ENCODE results near the gene HINT3.
A peak's percentile ranks its signal among the peaks of the same experiment; 100 is the strongest.
"Not testable (repeated sequence)": the region's sequence is repeated elsewhere in the genome, so short reads cannot be mapped to it uniquely, and the experiment has no call there.

Gene HINT3
- total RNA-seq = 22.0 to 40.9 (median 39.3) reads per million in 3 experiments

DNA sequence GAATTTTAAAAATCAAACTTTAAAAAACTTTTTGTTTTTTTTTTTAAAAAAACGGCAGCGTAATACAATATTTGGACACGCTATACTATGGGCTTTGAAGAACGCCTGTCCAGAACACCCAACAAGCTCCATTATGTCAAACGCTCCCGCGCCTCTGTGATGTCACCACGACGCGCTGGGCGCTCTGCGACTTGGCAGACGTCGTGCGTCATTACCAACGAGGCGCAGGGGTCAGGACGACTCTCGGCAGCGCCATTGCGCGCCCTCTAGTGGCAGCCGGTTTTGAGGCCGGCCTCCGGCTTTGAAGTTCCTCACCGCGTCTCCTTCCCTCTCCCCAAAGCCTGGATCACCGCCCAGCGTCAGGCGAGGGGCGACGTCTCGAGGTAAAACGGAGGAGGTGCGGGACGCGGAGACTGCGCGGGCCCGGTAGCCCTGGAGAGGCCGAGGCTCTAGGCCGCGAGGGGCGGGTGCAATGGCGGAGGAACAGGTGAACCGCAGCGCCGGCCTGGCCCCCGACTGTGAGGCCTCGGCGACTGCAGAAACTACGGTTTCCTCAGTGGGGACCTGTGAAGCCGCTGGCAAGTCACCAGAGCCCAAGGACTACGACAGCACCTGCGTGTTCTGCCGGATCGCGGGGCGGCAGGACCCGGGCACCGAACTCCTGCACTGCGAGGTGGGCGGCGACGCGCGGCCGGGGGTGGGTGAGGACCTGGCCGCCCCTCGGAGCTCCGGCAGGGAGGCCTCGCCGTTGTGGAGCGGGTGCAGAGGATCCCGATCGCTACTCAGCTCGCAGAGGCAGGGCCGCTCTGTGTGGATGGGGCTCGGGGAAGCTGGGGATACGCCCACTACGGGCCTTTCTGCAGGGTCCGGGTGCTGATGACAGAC is at the start of gene HINT3:
Gene HINT3 (plus strand): TSS at position 265 of the 885 bp plus-strand sequence. CDS start 208 bp downstream, at position 473.
- peak; percentile 97 for DNase-seq

- no peak for DNase-seq
Measured at GRCh38 chr6:125910527-125910926, 46.0 kb upstream of the HINT3 start.

DNA sequence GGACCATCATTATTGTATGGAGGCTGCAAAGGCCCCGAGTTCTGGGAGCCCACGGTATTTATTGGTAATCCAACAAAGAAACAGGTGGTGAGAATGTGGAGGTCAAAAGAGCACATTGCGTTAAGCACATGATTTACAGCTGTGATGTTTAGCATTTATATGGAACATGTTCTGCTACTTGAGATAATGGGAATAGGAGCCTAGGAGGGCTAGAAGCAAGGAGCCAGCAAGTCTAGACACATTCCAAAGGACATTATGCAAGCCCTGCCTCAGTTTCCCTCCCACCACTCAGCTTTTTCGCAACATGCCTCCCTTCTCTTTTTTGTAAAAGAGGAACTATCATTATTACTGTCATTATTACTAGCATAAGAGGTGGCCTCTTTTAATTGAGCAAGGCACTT is 45.5 kb upstream of the HINT3 start:
- DNase-seq = not testable (repeated sequence)

DNA sequence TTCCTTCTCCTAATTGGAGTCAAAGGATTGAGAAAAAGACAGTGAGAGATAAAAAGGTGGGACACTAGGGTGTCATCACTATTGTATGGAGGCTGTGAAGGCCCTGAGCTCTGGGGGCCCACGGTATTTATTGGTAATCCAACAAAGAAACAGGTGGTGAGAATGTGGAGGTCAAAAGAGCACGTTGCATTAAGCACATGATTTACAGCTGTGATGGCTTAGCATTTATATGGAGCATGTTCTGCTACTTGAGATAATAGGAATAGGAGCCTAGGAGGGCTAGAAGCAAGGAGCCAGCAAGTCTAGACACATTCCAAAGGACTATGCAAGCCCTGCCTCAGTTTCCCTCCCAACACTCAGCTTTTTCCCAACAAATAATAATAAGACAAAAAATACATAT is 44.1 kb upstream of the HINT3 start:
- DNase-seq = not testable (repeated sequence)

DNA sequence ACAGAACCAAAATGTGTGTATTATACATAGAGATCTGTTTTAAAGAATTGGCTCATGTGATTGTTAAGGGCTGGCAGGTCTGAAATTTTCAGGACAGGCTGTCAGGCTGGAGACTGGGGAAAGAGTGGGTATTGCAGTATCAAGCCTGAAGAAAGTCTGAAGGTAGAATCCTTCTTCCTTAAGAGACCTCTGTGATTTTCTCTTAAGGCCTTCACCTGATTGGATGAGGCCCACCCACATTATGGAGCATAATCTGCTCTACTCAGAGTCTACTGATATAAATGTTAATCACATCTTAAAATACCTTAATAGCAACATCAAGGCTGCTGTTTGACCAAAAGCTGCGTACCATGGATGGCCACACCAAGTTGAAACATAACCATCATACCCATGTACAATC is 43.4 kb upstream of the HINT3 start:
- DNase-seq = no peak

DNA sequence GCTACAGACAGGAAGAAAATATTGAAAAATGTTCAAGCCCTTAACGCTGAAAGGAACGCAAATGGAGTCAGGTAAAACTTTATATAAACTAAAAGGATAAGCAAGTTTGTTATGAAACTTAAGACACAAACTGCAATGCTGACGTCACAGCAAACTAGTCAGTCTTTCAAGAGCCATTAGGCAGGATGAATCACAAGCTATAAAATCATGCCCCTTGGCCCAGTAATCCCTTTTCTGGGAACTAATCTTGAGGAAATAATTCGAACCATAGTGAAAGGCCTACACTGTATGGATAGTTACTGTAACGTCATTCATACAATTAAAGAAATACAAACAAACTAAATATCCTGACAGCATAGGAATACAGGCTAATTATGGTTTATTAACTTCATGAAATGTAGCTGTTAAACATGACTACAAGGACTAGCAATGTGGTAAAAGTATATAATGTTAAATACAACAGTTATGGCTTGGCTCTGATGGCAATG is 42.7 kb upstream of the HINT3 start:
- DNase-seq = no peak

- no peak for DNase-seq
Measured at GRCh38 chr6:125918230-125918629, 38.3 kb upstream of the HINT3 start.

DNA sequence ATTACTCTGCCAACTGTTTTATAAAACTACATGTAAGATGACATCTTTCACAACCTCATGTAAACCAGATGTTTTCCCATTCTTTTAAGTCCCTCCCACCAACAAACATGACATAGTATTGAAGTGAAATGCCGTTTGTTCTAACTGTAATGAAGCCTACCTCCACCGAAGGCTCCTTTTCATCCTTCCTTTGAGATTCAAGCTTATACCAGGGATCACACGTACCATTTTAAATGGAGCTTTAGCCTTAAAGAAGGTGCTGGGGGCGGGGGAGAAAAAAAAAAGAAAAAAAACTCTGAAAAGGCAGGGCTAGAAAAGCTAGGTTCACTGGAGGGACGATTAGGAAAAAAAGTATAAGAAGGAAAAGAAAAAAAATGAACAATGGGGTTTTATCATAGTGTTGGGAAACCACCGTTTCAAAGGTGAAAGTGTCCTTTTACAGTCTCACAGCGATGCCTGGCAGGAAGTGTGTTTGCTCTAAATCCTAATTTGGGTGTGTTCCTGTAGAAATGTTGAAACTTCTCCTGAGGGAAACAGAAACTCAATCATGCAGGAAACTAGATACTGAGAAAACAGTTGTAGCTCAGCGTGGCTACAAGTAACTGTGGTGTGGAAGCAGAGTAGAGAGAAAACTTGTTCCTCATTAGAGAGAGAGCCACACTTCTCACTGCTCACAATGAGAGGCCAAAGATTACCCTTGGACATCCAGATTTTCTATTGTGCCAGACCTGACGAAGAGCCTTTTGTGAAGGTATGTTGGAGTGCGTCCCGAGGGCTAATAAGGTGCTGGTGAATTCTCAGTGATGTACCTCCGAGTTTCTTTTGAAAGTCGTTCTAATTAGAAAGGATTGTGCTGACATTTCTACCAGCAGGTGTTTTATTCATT is 37.6 kb upstream of the HINT3 start:
- DNase-seq = peak; percentile 75

GRCh38 chr6:125919618-125920017 is 37.0 kb upstream of the HINT3 start:
- DNase-seq = no peak

DNA sequence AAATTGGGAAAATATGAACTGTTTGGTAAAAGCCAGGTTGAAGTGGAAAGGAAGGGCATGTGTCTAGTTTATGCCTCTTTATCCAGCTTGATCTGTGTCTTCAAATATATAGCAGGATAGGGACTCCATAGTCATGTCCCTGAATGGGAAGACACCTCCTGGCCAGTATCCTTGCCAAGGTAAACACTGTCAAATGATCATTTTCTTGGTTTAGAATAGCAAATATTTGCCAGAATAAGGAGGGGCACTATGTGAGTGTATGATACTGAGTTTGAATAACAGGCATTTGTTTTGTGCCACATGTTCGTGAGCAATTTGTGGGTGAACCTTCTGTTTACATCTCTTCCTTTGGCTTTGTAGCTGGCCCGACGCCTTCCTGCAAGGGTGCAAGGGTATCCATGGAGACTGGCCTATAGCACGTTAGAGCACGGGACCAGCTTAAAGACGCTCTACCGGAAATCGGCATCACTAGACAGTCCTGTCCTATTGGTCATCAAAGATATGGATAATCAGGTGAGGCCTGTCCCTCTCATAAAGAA is 34.2 kb upstream of the HINT3 start:
- DNase-seq = no peak

- DNase-seq = no peak
Measured at GRCh38 chr6:125923366-125923877, 33.1 kb upstream of the HINT3 start.

DNA sequence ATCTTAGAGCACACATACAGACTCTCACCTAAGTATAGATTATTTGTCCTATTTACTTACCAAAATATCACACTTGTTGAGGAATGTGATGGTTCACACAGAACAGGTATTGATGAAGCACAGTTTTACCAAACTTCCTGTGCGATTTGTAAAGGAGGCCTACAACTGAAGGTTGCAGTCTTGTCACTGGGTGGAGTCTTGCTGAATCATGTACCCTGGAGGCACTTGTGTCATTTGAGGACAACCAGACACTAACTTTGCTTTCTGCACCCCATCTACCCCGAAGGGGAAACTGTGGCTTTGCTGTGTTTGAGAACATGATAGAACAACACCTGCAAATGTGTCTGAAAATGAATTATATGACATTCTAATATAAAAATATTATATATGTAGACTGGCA is 32.4 kb upstream of the HINT3 start:
- no peak for DNase-seq

DNA sequence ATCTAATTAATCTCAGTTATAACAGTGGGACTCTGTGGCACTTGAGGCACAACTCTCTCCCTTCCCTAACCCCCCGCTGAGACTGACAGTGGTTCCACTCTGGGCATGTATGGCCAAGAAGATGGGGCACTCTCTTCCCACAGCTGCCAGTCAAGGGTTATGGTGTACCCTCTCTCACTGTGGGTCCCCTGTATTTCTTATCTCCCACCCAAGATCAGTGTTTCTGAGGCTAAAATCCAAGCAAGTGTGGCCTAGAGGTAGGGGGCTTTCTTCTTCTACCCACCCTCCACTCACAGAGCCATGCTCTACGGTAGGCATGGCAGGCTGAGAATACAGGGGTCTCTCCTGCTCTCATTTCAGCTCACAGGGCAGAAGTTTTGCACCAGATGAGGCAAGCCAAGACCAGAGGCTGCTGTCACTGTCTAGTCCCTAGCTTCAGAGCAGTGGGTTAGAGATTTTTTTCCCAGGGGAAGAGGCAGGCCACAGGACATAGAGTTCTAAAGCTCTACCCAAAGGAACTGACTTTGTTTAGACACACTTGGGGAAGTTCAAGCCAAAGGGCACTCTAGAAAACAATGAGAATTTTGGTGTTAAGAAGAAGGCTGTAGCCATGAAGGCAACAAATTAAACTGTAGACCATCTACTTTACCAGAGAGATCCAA is 31.7 kb upstream of the HINT3 start:
- DNase-seq = no peak

DNA sequence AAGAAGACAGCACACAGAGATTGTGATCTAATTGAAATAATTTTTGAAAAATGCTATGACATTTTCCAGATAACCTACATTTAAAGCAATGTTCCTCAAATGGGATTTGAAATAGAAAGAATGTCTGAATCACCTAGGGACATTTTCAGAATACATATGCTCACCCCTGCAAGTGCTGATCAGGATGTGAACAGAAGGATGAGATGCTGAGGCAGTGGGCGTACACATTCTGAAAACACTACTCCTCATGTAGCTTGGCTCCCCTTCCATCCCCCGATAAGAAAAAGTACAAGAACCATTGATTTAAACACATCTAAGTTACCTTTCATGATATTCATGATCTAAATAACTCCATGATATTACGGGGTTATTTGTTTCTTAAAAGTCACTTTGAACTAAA is 29.9 kb upstream of the HINT3 start:
- no peak for DNase-seq

DNA sequence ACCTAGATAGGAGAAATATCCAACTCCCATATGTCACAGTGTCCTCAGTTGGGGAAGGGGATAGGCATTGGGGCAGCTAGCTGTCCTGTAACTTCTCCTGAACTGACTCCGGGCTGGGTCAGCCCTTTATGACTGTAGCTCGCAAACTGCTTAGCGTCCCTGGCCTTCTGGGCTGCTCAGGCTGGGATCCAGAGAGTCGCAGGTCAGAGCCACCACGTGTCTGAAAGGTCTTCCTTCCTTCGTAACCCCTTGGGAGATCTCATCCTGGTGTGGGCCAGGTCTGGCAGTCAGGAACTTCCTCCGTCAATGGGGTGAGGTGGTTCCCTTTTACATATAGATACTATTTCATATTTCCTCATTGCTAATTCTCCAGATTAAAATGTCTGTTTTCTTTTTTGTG is 28.8 kb upstream of the HINT3 start:
- no peak for DNase-seq

DNA sequence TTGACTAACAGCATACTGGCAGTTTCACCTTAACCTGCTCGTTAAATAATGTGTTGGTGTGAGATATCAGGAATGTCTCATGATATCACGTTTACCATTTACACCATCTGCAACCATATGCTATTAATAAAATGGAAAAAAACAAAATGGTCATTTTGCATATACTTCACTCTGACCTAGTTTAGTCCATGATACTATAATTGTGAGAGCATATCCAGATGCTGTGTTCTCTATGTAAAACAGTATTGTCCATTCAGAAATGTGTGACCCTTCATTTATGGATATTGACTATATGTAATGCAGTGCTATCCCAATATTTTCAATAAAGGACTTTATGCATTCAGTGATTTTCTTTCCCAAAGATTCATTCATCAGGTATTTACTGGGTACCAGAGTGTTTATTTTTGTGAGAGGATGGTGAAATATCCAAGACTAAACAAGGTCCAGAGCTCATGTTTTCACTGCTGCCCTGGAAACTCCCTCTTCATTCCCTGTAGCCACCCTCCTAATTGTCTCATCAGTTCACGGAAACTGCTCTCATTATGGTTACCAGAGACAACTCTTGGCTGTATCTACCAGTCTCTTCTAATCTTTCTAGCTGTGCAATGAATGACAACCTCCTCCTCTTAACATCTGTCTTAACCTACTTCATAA is 25.7 kb upstream of the HINT3 start:
- DNase-seq = no peak

DNA sequence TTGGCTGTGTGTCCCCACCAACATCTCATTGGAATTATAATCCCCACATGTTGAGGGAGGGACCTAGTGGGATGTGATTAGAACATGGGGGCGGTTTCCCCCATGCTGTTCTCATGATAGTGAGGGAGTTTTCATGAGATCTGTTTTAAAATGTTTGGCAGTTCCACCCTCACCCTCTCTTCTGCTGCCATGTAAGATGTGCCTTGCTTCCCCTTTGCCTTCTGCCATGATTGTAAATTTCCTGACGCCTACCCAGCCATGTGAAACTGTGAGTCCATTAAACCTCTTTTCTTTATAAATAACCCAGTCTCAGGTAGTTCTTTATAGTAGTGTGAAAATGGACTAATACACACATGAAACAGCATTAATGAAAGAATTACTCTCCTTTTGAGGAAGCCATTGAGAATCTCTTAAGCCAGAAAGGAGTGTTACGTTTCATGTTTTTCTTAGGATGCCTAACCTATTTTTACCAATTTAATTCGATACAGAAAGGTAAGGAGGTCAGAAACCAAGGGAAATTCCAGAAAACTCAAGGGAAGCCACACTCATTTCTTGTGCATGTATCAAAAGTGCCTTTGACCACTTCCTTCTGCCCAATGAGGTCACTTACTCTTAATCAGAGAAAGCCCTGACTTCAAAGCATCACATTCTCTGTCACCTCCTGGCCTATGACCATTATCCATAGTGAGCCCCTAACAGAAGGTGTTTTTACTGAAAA is 24.7 kb upstream of the HINT3 start:
- no peak for DNase-seq

DNA sequence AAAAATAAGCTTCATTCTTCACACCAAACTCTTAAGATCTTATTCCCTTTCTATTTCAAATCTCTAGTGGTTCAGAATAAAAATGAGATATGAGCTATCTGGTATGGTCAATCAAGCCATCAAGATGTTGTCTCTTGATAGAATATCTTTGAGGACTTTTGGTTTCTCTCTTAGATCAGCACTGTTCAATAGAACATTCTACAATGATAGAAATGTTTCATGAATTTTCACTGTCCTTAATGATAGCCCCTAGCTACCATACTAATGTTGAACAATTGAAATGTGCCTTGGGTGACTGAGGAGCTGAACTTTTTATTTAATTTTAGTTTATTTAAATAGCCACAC is 24.1 kb upstream of the HINT3 start:
- DNase-seq = no peak

DNA sequence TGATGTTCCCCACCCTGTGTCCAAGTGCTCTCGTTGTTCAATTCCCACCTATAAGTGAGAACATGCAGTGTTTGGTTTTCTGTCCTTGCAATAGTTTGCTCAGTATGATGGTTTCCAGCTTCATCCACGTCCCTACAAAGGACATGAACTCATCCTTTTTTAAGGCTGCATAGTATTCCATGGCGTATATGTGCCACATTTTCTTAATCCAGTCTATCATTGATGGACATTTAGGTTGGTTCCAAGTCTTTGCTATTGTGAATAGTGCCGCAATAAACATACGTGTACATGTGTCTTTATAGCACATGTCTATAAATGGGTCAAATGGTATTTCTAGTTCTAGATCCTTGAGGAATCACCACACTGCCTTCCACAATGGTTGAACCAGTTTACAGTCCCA is 21.1 kb upstream of the HINT3 start:
- not testable (repeated sequence) for DNase-seq

GRCh38 chr6:125939026-125939425 is 17.5 kb upstream of the HINT3 start:
- DNase-seq = no peak

GRCh38 chr6:125939791-125940190 is 16.8 kb upstream of the HINT3 start:
- no peak for DNase-seq
